ENCODE results near the gene SPATA6. TPM values are rescaled to one million over a fixed set of nuclear protein-coding genes. Genes with fewer than 3 reads are reported as not detected.

The SPATA6 gene
- polyA plus RNA-seq, 3 donors = 7.4 to 8.0 (median 7.8) TPM

- H3K27me3 ChIP-seq (ENCODE audit: control insufficient read depth in 2 of 2, insufficient read depth in 2 of 2, low read length in 2 of 2) = no peaks in the 10 kb centered on the region
- H3K4me3 Mint-ChIP-seq = no peak overlapping the region
- no peak overlapping the region for H3K9ac ChIP-seq (ENCODE audit: insufficient read depth, low read length, poor library complexity, severe bottlenecking)
- H3K9me3 ChIP-seq (replicated peaks in 1 of 2; ENCODE audit: control insufficient read depth in 1 of 2, insufficient read depth in 1 of 2, low read length in 2 of 2) = peaks cover 0 to 3% of the 10 kb centered on the region in 2 donors
- no peaks in the 10 kb centered on the region for H3K36me3 ChIP-seq (replicated peaks in 1 of 2; ENCODE audit: control insufficient read depth in 1 of 2, insufficient read depth in 2 of 2, low read length in 2 of 2)
- H3K27ac ChIP-seq (ENCODE audit: low read depth in 1 of 2, low read length in 2 of 2) = no peak overlapping the region
- no peaks in the 10 kb centered on the region for H3K79me2 ChIP-seq (ENCODE audit: insufficient read depth, low read length)
- no peaks in the 10 kb centered on the region for H3K4me1 Mint-ChIP-seq
- no peaks in the 10 kb centered on the region for H3K4me1 ChIP-seq (ENCODE audit: control insufficient read depth in 1 of 2, insufficient read depth in 2 of 2, low read length in 2 of 2)
- peaks cover 0 to 10% (median 5%) of the 10 kb centered on the region in 7 donors for H3K9me3 Mint-ChIP-seq
- TF ChIP-seq, protein P1, sequence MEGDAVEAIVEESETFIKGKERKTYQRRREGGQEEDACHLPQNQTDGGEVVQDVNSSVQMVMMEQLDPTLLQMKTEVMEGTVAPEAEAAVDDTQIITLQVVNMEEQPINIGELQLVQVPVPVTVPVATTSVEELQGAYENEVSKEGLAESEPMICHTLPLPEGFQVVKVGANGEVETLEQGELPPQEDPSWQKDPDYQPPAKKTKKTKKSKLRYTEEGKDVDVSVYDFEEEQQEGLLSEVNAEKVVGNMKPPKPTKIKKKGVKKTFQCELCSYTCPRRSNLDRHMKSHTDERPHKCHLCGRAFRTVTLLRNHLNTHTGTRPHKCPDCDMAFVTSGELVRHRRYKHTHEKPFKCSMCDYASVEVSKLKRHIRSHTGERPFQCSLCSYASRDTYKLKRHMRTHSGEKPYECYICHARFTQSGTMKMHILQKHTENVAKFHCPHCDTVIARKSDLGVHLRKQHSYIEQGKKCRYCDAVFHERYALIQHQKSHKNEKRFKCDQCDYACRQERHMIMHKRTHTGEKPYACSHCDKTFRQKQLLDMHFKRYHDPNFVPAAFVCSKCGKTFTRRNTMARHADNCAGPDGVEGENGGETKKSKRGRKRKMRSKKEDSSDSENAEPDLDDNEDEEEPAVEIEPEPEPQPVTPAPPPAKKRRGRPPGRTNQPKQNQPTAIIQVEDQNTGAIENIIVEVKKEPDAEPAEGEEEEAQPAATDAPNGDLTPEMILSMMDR (IDR thresholded peaks at IDR 0.05) = no peak
- no peak overlapping the region for H3K4me3 ChIP-seq (replicated peaks in 1 of 3; ENCODE audit: low read depth in 2 of 3, low read length in 3 of 3)
- H3K36me3 Mint-ChIP-seq = no peaks in the 10 kb centered on the region
- H4K20me1 ChIP-seq (ENCODE audit: insufficient read depth, low read length) = no peaks in the 10 kb centered on the region
- no peak overlapping the region for H3K4me2 ChIP-seq (replicated peaks; ENCODE audit: extremely low read depth, low read length, poor library complexity, severe bottlenecking)
- intact Hi-C loops (cut with micrococcal nuclease) = no loop called here
- peaks cover 0 to 2% (median 0%) of the 10 kb centered on the region in 3 donors for H3K27me3 Mint-ChIP-seq (ENCODE audit: low read depth in 3 of 3)
- H2AFZ ChIP-seq (ENCODE audit: insufficient read depth, low read depth, low read length, poor library complexity, severe bottlenecking) = no peak overlapping the region
- WGBS (ENCODE audit: insufficient coverage) = no CpG with 5 or more reads among the region's 2 CpGs
- no peak for DNase-seq
- no peak overlapping the region for H3K27ac Mint-ChIP-seq
Observed at GRCh38 chr1:48266576-48266975, 205.4 kb downstream of the SPATA6 start.

DNA sequence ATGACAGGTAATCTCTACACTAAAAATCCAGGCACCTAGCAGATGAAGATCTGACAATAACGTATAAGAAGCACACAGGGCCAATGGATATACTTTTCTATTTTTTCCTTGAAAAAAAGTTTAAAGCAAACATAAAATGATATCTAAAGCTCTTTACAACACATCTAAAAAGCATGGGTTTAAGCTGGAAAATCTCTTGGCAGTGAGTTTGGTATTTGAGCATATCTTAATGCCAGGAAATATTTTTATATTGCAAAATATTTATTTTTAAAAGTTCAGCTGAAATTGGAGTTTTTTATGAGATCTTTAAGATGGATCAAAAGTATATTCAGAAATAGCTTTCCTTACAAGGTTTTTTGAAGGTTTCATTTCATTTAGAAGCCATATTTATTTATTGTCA, 209.0 kb downstream of the SPATA6 start:
- no peak overlapping the region for H3K4me2 ChIP-seq (replicated peaks; ENCODE audit: extremely low read depth, low read length, poor library complexity, severe bottlenecking)
- peaks cover 0 to 2% (median 0%) of the 10 kb centered on the region in 3 donors for H3K27me3 Mint-ChIP-seq (ENCODE audit: low read depth in 3 of 3)

More for the DNA sequence above, 209.0 kb downstream of the SPATA6 start:
- Histone ChIP-seq H3K9ac (ENCODE audit: insufficient read depth, low read length, poor library complexity, severe bottlenecking) (no peak overlapping the region), H3K4me3 (replicated peaks in 1 of 3; ENCODE audit: low read depth in 2 of 3, low read length in 3 of 3) (no peak overlapping the region), H3K36me3 (replicated peaks in 1 of 2; ENCODE audit: control insufficient read depth in 1 of 2, insufficient read depth in 2 of 2, low read length in 2 of 2) (no peaks in the 10 kb centered on the region), H3K9me3 (replicated peaks in 1 of 2; ENCODE audit: control insufficient read depth in 1 of 2, insufficient read depth in 1 of 2, low read length in 2 of 2) (peaks cover 0 to 3% of the 10 kb centered on the region in 2 donors), H4K20me1 (ENCODE audit: insufficient read depth, low read length) (no peaks in the 10 kb centered on the region), H3K79me2 (ENCODE audit: insufficient read depth, low read length) (no peaks in the 10 kb centered on the region), H3K27ac (ENCODE audit: low read depth in 1 of 2, low read length in 2 of 2) (no peak overlapping the region), H3K4me1 (ENCODE audit: control insufficient read depth in 1 of 2, insufficient read depth in 2 of 2, low read length in 2 of 2) (no peaks in the 10 kb centered on the region), H2AFZ (ENCODE audit: insufficient read depth, low read depth, low read length, poor library complexity, severe bottlenecking) (no peak overlapping the region), H3K27me3 (ENCODE audit: control insufficient read depth in 2 of 2, insufficient read depth in 2 of 2, low read length in 2 of 2) (no peaks in the 10 kb centered on the region)
- no peak for DNase-seq
- H3K27ac Mint-ChIP-seq = no peak overlapping the region
- WGBS (ENCODE audit: insufficient coverage) = no CpG with 5 or more reads among the region's 1 CpG
- no peak overlapping the region for H3K4me3 Mint-ChIP-seq
- intact Hi-C loops (cut with micrococcal nuclease) = no loop called here
- no peaks in the 10 kb centered on the region for H3K36me3 Mint-ChIP-seq
- H3K9me3 Mint-ChIP-seq = peaks cover 0 to 10% (median 5%) of the 10 kb centered on the region in 7 donors
- TF ChIP-seq, protein P1 (IDR thresholded peaks at IDR 0.05) = no peak
- no peaks in the 10 kb centered on the region for H3K4me1 Mint-ChIP-seq

Data from CD14-positive monocyte (primary cell).